A549 (cell line): ENCODE data around the gene ERN2.

Source experiments
- CEBPB ChIP-seq, 2 experiments: fragments of >200 bp in 1 of 2; sonication (Bioruptor Twin) in 1 of 2; formaldehyde crosslinking in 1 of 2; IDR thresholded peaks; 2 replicates each; pipeline ENCODE4 v1.6.1; 2012 to 2016
- JUNB ChIP-seq: fragments of >200 bp; sonication (Bioruptor Twin); formaldehyde crosslinking; IDR thresholded peaks from 2 replicates; pipeline ENCODE4 v1.6.1; 2016
- RFX5 ChIP-seq: fragments of 450-650 bp; IDR thresholded peaks from 2 replicates; pipeline ENCODE4 v1.7.1; 2014; ENCODE audit warnings: antibody characterized with exemption, mild to moderate bottlenecking, moderate library complexity

GRCh38 chr16:23694265-23694643, 18.8 kb downstream of the ERN2 start:
- TF ChIP-seq RFX5 (no peak), JUNB (no peak), CEBPB (IDR thresholded peaks at IDR 0.05) (no peak)
